ENCODE measurements around the gene TRIM73. TPM values are rescaled to one million over a fixed set of nuclear protein-coding genes. Genes with fewer than 3 reads are reported as not detected.
"Not testable (repeated sequence)": the region's sequence is repeated elsewhere in the genome, so short reads cannot be mapped to it uniquely, and the experiment has no call there.

The TRIM73 gene
- total RNA-seq: 1 to 10 TPM; 3.0 to 4.7 (median 4.7) TPM

DNA sequence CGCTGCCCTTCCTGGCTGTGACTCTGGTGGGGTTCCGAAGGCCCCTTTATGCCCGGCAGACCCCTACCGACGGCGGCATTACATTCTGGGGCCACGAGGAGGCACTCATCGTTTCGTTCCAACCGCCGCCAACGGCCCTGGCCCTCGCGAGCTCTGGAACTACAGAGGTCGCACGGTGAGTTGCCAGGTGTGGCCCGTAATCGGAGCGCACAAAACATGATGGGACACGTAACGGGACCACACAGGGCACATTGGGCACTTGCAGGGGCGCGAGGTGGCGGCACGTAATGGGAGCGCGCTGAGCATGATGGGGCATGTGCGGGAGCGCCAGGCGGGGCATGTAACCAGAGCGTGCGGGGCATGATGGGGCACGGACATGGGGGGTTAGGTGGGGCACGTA is at the start of gene TRIM73:
TSS of gene TRIM73 (plus strand) at position 301 of the 400 bp plus-strand sequence. CDS start 3,305 bp downstream, outside the sequence.
- not testable (repeated sequence) for H3K4me1 Mint-ChIP-seq (ENCODE audit: low read depth); H3K36me3 Mint-ChIP-seq (ENCODE audit: insufficient read depth); H3K9me3 Mint-ChIP-seq; H3K4me3 Mint-ChIP-seq; DNase-seq; ATAC-seq; H3K27me3 Mint-ChIP-seq (ENCODE audit: low read depth)

DNA sequence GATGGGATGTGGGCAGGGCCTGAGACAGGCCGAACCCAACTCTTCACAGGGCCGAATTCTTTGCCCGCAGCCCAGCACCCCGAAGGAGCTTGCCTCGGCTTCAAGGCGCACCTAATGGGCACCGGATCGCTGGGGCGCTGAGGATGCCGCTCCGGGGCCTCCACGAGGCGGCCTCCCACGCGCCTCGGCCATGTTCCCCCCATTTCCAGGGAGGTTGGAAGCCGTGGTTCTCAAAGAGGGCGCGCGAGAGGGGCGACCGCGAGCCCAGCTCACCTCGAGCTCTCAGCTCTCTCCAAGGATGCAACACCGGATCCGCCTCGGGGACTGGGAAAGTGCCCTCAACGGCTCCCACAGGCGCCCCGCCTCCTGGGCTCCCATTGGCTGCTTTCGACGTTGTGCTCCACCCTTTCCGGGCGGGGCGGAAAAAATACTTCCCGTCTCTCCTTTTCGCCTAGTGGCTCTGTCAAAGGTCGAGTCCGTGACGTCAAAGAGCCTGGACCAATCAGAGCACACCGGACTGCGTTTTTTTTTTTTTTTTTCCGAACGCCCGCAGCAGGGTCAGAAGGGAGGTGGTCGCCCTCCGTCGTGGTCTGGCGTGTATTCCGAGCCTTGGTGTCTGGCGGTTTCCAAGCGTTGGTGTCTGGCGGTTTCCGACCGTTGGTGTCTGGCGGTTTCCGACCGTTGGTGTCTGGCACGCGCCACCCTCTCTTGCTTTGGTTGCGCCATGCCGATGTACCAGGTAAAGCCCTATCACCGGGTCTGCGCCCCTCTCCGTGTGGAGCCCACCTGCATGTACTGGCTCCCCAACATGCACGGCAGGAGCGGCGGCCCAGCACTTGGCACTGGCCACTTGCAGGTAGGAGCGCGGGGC is 36.5 kb upstream of the TRIM73 start:
- H3K9me3 Mint-ChIP-seq; H3K27me3 Mint-ChIP-seq (ENCODE audit: low read depth); H3K36me3 Mint-ChIP-seq (ENCODE audit: insufficient read depth); H3K4me1 Mint-ChIP-seq (ENCODE audit: low read depth): not testable (repeated sequence)
- DNase-seq (peak; percentile 28), ATAC-seq (peak; percentile 72 to 83)
- peak overlapping the region; percentile 33 for H3K4me3 Mint-ChIP-seq

DNA sequence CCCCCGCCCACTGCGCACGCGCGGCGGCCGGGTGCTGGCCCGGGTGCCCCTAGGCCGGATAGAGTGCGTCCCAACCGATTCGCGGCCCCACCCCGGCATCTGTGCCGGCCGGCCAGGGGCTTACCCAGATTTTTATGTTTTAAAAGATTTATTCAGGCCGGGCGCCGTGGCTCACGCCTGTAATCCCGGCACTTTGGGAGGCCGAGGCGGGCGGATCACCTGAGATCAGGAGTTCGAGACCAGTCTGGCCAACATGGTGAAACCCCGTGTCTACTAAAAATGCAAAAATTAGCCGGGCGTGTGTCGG is 35.9 kb upstream of the TRIM73 start:
- ATAC-seq: peak in 1 of 2 donors; percentile 78
- H3K9me3 Mint-ChIP-seq; DNase-seq; H3K4me3 Mint-ChIP-seq; H3K36me3 Mint-ChIP-seq (ENCODE audit: insufficient read depth); H3K4me1 Mint-ChIP-seq (ENCODE audit: low read depth); H3K27me3 Mint-ChIP-seq (ENCODE audit: low read depth): not testable (repeated sequence)

DNA sequence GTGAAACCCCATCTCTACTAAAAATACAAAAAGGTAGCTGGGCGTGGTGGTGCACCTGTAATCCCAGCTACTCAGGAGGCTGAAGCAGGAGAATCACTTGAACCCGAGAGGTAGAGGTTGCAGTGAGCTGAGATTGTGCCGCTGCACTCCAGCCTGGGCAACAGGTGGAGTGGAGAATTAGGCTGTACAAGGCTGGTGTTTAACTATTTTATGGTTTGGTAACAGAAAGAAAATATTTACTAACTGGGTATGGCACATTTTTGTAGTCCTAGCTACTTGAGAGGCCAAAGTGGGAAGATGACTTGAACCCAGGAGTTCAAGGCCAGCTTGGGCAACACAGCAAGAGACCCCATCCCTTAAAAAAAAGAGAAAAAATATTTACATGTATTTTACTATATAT is 31.4 kb upstream of the TRIM73 start:
- H3K36me3 Mint-ChIP-seq (ENCODE audit: insufficient read depth); ATAC-seq; H3K4me3 Mint-ChIP-seq; DNase-seq; H3K4me1 Mint-ChIP-seq (ENCODE audit: low read depth); H3K27me3 Mint-ChIP-seq (ENCODE audit: low read depth); H3K9me3 Mint-ChIP-seq: not testable (repeated sequence)

DNA sequence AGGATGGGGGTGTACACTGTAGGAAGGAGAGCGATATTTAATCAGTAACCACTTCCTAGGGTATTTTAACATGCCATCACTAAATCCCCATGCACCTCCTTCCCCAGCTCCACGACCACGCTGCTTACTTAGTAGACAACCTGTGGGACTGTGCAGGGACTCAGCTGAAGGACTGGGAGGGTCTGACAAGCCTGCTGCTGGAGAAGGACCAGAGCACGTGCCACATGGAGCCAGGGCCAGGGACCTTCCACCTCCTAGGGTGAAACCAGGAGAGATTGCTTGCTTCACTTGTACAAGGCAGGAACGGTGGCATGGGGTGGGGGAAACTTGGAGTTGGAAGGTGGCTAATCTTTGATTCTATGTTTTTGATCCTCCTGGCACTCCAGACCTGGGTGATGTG is 28.8 kb upstream of the TRIM73 start:
- H3K9me3 Mint-ChIP-seq; H3K27me3 Mint-ChIP-seq (ENCODE audit: low read depth); DNase-seq; H3K4me3 Mint-ChIP-seq; H3K36me3 Mint-ChIP-seq (ENCODE audit: insufficient read depth); H3K4me1 Mint-ChIP-seq (ENCODE audit: low read depth); ATAC-seq: not testable (repeated sequence)

DNA sequence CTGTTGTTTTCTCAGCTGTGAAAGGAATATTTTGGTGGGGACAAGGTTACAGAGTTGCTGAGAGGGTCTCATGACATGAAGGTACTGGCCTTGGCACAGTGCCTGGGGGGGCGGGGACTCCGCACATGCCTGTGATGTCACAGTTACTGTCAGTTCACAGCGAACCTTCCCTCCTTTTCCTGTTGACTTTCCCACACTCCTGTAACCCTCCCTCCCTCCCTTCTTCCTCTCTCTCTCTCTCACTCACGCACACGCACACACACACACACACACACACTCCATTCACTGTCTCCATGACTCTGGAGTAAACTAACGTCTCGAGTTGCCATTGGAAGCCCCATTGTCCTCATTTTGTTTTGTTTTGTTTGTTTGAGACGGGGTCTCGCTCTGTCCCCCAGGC is 28.1 kb upstream of the TRIM73 start:
- H3K36me3 Mint-ChIP-seq (ENCODE audit: insufficient read depth); ATAC-seq; H3K4me3 Mint-ChIP-seq; DNase-seq; H3K27me3 Mint-ChIP-seq (ENCODE audit: low read depth); H3K9me3 Mint-ChIP-seq; H3K4me1 Mint-ChIP-seq (ENCODE audit: low read depth): not testable (repeated sequence)

DNA sequence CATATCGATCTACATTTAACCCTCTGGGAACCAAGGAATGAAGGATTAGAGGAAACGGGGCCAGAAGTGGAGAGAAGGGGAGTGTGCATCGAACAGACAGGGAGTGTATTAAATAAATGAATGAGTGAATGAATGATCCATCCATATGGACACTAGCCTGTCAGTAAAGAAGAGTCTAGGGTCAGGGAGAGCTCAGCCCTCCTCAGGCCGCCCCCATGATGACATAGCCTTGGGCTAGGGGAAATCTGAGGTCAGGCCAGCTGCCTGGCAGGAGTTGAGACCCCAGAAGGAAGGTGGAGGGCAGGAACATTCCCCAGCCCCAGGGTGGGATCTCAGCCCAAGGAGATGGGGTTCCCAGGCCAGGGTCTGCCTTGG is 21.3 kb upstream of the TRIM73 start:
- not testable (repeated sequence) for H3K4me3 Mint-ChIP-seq; H3K36me3 Mint-ChIP-seq (ENCODE audit: insufficient read depth); H3K9me3 Mint-ChIP-seq; H3K27me3 Mint-ChIP-seq (ENCODE audit: low read depth); DNase-seq; H3K4me1 Mint-ChIP-seq (ENCODE audit: low read depth); ATAC-seq

DNA sequence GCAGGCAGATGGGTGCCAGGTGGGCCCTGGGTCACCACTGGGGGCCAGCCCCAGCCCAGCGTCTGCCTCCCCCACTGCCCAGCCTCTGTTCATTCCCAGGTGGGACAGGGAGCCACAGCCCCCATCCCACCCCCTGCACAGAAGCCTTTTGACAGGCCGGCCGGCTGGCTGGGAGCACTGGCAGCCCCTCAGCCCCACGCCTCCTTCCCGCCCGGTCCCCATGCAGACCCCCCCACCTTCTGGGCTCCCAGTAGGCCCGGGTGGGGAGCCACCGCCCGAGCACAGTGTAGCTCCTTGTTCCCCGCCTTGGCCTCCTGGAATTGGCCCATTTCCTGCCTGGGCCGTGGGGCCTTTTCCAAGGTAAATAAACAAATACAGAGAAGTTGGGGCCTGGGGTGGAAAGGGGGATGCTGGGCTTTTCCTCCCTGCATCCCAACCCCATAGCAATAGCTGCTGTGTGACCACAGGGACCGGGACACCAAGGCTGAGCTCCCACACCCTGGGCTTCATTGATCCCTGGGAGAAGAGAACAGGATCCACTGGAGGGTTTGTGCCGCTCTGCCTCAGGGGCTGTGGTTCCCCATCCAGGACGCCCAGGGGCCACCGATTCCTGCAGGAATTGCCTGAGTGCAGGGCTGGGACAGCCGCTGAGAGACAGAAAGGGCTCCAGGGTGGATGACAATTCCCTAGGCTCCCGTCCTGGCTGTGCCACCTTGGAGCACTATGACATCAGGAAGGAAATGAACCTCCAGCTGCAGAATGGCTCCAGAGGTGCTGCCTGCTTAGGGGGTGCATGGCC is 20.7 kb upstream of the TRIM73 start:
- not testable (repeated sequence) for H3K4me1 Mint-ChIP-seq (ENCODE audit: low read depth); ATAC-seq; H3K27me3 Mint-ChIP-seq (ENCODE audit: low read depth); H3K4me3 Mint-ChIP-seq; H3K9me3 Mint-ChIP-seq; DNase-seq; H3K36me3 Mint-ChIP-seq (ENCODE audit: insufficient read depth)

DNA sequence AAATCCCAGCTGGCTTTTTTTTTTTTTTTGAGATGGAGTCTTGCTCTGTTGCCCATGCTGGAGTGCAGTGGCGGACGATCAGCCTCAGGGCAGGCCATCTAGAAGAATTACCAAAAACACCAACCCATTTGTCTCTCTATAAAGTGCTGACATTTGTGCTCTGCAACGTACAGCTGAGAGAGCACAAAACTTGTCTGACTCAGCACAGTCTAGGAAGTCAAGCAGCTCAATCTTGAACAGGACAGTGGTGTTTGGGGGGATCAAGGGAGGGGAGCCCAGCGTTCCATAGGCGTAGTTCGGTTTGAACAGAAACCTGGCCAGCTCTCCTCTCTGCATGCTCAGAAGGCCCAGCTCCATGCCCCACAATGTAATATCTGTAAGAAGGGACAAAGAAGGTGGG is 2.2 kb upstream of the TRIM73 start:
- H3K4me1 Mint-ChIP-seq (ENCODE audit: low read depth); H3K4me3 Mint-ChIP-seq; H3K9me3 Mint-ChIP-seq; ATAC-seq; H3K27me3 Mint-ChIP-seq (ENCODE audit: low read depth); H3K36me3 Mint-ChIP-seq (ENCODE audit: insufficient read depth); DNase-seq: not testable (repeated sequence)

DNA sequence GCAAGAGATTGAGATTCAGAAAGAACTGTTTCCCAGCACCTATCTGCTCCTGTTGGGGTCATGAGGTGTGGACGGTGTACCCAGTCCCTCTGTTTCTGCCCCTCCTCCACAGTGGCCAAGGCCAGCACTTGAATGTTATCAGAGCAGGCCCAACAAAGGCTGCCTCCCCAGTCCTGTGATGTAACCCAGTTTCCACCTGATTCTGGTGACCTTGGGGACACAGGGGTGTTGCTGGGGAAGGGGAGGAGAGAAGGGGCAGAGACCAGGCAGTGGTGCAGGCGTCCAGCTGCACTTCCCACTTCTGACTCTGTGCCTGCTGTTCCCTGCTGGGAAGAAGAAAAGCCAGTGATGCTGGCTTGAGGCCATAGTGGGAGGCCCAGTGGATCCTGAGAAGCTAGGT is 2.4 kb downstream of the TRIM73 start:
- H3K4me1 Mint-ChIP-seq (ENCODE audit: low read depth); H3K4me3 Mint-ChIP-seq; H3K9me3 Mint-ChIP-seq; ATAC-seq; H3K27me3 Mint-ChIP-seq (ENCODE audit: low read depth); DNase-seq; H3K36me3 Mint-ChIP-seq (ENCODE audit: insufficient read depth): not testable (repeated sequence)

DNA sequence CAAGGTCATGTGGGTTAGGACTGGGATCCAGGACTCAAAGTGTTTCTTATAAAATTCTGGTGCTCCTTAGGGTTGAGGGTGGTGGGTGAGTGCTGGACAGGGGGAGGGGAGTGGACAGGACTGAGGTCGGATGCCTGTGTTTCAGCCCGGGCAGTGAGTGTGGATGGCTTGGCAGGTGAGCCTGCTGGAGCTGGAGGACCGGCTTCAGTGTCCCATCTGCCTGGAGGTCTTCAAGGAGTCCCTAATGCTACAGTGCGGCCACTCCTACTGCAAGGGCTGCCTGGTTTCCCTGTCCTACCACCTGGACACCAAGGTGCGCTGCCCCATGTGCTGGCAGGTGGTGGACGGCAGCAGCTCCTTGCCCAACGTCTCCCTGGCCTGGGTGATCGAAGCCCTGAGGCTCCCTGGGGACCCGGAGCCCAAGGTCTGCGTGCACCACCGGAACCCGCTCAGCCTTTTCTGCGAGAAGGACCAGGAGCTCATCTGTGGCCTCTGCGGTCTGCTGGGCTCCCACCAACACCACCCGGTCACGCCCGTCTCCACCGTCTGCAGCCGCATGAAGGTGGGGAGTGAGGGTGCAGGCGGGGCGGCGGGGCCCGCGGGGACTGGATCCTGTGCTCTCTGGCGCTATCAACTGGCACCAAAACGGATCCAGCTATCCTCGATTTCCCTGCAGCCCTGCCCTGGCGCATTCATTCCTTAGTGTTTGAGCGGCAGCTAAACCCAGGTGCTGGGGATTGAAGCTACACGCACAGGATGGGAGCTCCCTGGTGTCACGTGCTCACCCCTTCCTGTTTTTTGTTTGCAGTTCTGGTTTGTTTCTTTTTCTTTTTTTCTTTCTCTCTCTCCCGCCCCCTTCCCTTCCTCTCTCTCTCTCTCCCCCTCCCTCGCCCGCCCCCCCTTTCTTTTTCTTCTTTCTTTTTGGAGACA is 3.6 kb downstream of the TRIM73 start:
- H3K27me3 Mint-ChIP-seq (ENCODE audit: low read depth); H3K9me3 Mint-ChIP-seq; DNase-seq; H3K36me3 Mint-ChIP-seq (ENCODE audit: insufficient read depth); H3K4me1 Mint-ChIP-seq (ENCODE audit: low read depth); H3K4me3 Mint-ChIP-seq: not testable (repeated sequence)
- ATAC-seq: peak; percentile 73 to 76

DNA sequence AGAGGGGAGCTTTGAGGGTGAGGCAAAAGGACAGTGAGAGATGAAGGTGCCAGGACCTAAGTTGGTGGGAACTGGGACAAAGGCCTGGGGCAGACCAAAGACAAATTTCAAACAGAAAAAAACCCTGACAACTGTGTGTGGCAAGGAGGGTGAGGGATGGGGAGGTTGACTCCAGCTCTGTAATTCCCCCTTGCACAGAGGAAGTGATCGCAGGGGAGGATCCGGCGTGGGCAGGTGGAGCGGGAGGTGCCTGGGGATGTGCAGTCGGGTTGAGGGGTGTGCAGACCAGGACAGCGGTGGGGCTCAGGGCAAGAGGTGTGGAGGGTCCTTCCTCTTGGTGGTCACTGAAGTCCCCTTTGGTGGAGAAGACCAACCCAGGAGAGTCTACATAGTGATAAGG is 5.1 kb downstream of the TRIM73 start:
- ATAC-seq; H3K9me3 Mint-ChIP-seq; H3K4me3 Mint-ChIP-seq; DNase-seq; H3K36me3 Mint-ChIP-seq (ENCODE audit: insufficient read depth); H3K4me1 Mint-ChIP-seq (ENCODE audit: low read depth); H3K27me3 Mint-ChIP-seq (ENCODE audit: low read depth): not testable (repeated sequence)

DNA sequence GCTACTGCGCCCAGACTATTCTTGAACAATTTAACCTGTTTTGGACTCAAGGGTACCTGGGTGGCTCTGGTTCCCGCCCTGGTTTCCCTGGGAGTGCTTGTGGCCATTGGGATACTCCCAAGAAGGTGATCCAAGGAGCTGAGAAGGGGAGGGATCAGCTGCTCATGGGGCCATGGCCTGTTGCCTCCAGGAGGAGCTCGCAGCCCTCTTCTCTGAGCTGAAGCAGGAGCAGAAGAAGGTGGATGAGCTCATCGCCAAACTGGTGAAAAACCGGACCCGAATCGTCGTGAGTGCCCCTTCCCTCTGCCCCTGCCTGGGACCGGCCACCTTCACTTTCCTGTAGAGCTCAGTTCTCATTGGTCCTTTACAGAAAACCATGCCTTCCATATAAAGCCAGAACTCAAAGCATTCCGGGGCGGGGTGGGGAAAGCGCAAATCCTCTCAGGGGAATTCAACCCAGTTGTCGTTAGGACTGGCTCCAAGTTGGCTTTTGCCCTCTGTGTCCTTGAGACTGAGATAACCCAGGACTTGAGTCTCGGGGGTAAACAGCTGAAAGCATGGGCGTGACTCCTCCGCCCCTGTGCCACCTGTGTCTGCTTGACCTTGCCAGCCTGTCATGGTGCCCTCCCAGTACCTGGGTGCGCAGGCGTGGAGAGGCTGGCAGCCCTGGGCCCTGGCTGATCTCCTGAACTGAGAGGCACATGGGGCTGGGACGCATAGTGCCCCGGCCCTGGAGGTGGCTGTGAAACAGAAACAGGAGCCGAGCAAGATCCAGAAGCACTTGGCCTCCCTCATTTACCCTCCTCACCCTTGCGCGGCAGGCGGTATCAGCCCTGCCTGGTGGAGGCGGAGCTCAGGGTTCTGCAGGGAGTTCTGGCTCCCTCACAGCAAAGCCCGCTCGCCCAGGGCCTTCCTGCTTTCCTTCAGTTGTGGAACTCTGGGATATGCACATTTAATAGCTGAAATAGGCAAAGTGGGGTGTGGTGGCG is 8.3 kb downstream of the TRIM73 start:
- not testable (repeated sequence) for H3K9me3 Mint-ChIP-seq; H3K36me3 Mint-ChIP-seq (ENCODE audit: insufficient read depth); H3K27me3 Mint-ChIP-seq (ENCODE audit: low read depth); H3K4me1 Mint-ChIP-seq (ENCODE audit: low read depth); DNase-seq; H3K4me3 Mint-ChIP-seq; ATAC-seq

Data from activated T-cell treated with anti-CD3 and anti-CD28 coated beads, Interleukin-2, amount 50 U/mL, for 4 hours (primary cell).